ENCODE data around the gene GARIN3.

GRCh38 chr5:157116483-157116954 is 49.5 kb downstream of the GARIN3 start:
- no peak for TF ChIP-seq DLX4 (CRISPR knock-in tag; IDR thresholded peaks at IDR 0.05)
- TF ChIP-seq CTCF (IDR thresholded peaks at IDR 0.05 in 2 of 3, conservative IDR thresholded peaks at IDR 0.05 in 1 of 3; ENCODE audit: insufficient read depth in 2 of 3, low read depth in 1 of 3, low read length in 3 of 3) = no peak
- TF ChIP-seq BACH1 (tag; IDR thresholded peaks at IDR 0.05) = no peak
- no peak for TF ChIP-seq FOSL1 (tag; conservative IDR thresholded peaks at IDR 0.05)
- no peak for TF ChIP-seq PATZ1 (CRISPR knock-in tag; IDR thresholded peaks at IDR 0.05; ENCODE audit: borderline replicate concordance)
- no peak for TF ChIP-seq MTA2 (IDR thresholded peaks at IDR 0.05; ENCODE audit: low read depth)
- no peak for TF ChIP-seq HNRNPUL1 (IDR thresholded peaks at IDR 0.05; ENCODE audit: low read length)
- no peak for TF ChIP-seq SIN3A (IDR thresholded peaks at IDR 0.05; ENCODE audit: borderline replicate concordance in 2 of 2, control insufficient read depth in 1 of 2, low read depth in 2 of 2, low read length in 2 of 2)
- TF ChIP-seq FOXP1 (CRISPR knock-in tag; IDR thresholded peaks at IDR 0.05) = no peak
- no peak for TF ChIP-seq RFX5 (IDR thresholded peaks at IDR 0.05; ENCODE audit: low read depth, low read length)
- no peak for TF ChIP-seq GTF2F1 (IDR thresholded peaks at IDR 0.05; ENCODE audit: low read depth, low read length)
- TF ChIP-seq KAT2B (IDR thresholded peaks at IDR 0.05; ENCODE audit: low read depth, low read length) = no peak
- TF ChIP-seq MAFK (IDR thresholded peaks at IDR 0.05; ENCODE audit: low read length) = no peak
